A549 (cell line): ENCODE results near the gene EPN3. TPM values are rescaled to one million over a fixed set of nuclear protein-coding genes. Genes with fewer than 3 reads are reported as not detected.

Experiments
- ATAC-seq, 2 experiments: fragments of 200-7000 bp in 1 of 2; fragments of >200 bp in 1 of 2; cut with Nextera tagmentation in 1 of 2; cut with Tn5 transposase in 1 of 2; 3 replicates each; pipeline versions ENCODE4 v1.8.0 to v1.9.1; 2018 to 2020; ENCODE audit warnings: mild to moderate bottlenecking in 1 of 2, moderate library complexity in 1 of 2
- CTCF ChIA-PET: fragments of 300-600 bp; sonication (Branson Sonifier 250); formaldehyde crosslinking; extraction: SDS; loops from one replicate; lab custom pipeline; 2021; ENCODE audit warnings: antibody characterized with exemption, inconsistent platforms; lab: Yijun Ruan, JAX
- POLR2A ChIA-PET: fragments of 350-600 bp; formaldehyde crosslinking; extraction: SDS; loops from one replicate; lab custom pipeline; 2021; ENCODE audit warnings: antibody characterized with exemption, inconsistent platforms; lab: Yijun Ruan, JAX
- DNase-seq, 2 experiments: peaks; one replicate each; pipeline versions ENCODE4 v3.0.0 to v3.0.0-alpha.2; 2011 to 2016; ENCODE audit warnings: low read depth in 1 of 2, low spot score in 1 of 2
- FAIRE-seq: peaks from 2 replicates; lab custom pipeline; 2011; peaks lifted over from hg19 to GRCh38; lab: Jason Lieb, UNC
- H3K27ac ChIP-seq, 2 experiments: fragments of >200 bp; sonication (Bioruptor Twin); formaldehyde crosslinking; 3 replicates each; pipeline ENCODE4 v1.5.1; 2016 to 2017
- H3K4me1 ChIP-seq: fragments of >200 bp; sonication (Bioruptor Twin); formaldehyde crosslinking; 3 replicates; pipeline ENCODE4 v1.6.1; 2016
- H3K4me2 ChIP-seq: fragments of >200 bp; sonication (Bioruptor Twin); formaldehyde crosslinking; 3 replicates; pipeline ENCODE4 v1.6.1; 2016
- H3K4me3 ChIP-seq: fragments of >200 bp; sonication (Bioruptor Twin); formaldehyde crosslinking; 3 replicates; pipeline ENCODE4 v1.5.1; 2016
- H3K9me3 ChIP-seq: fragments of >200 bp; sonication (Bioruptor Twin); formaldehyde crosslinking; 3 replicates; pipeline ENCODE4 v1.6.1; 2016
- ATOH8 ChIP-seq: fragments of 250-450 bp; sonication (Bioruptor Pico); IDR thresholded peaks from 2 replicates; pipeline ENCODE4 v1.5.0; 2020; ENCODE audit warnings: low read depth, mild to moderate bottlenecking, moderate library complexity
- CBX2 ChIP-seq: fragments of 200-600 bp; sonication (generic); IDR thresholded peaks from 2 replicates; pipeline ENCODE4 v1.6.1; 2016; ENCODE audit warnings: low read depth, mild to moderate bottlenecking, borderline replicate concordance
- E2F6 ChIP-seq: IDR thresholded peaks from 2 replicates; pipeline ENCODE4 v1.6.1; 2012; ENCODE audit warnings: low read depth, borderline replicate concordance
- ESRRA ChIP-seq: fragments of 150-350 bp; IDR thresholded peaks from 2 replicates; pipeline ENCODE4 v1.6.1; 2014; ENCODE audit warnings: mild to moderate bottlenecking, low read length, borderline replicate concordance
- FOSB ChIP-seq: fragments of 250-450 bp; sonication (Bioruptor Pico); IDR thresholded peaks from 2 replicates; pipeline ENCODE4 v1.5.0; 2020; ENCODE audit warnings: mild to moderate bottlenecking, moderate library complexity
- HES2 ChIP-seq: fragments of >200 bp; sonication (Bioruptor Twin); formaldehyde crosslinking; IDR thresholded peaks from 2 replicates; pipeline ENCODE4 v1.6.1; 2016
- HOXB13 ChIP-seq: fragments of 250-450 bp; sonication (Bioruptor Pico); IDR thresholded peaks from 2 replicates; pipeline ENCODE4 v1.5.0; 2020; ENCODE audit warnings: low read depth, mild to moderate bottlenecking, moderate library complexity
- KDM1A ChIP-seq: fragments of 200-600 bp; sonication (generic); IDR thresholded peaks from 2 replicates; pipeline ENCODE4 v1.6.1; 2016; ENCODE audit warnings: low read depth, mild to moderate bottlenecking
- KDM5A ChIP-seq: fragments of 200-600 bp; sonication (generic); IDR thresholded peaks from 2 replicates; pipeline ENCODE4 v1.6.1; 2016; ENCODE audit warnings: antibody characterized with exemption, mild to moderate bottlenecking
- NFE2L2 ChIP-seq: fragments of 150-350 bp; conservative IDR thresholded peaks from 2 replicates; pipeline ENCODE4 v1.6.1; 2014; ENCODE audit warnings: low read length
- NPAS2 ChIP-seq: fragments of 250-450 bp; sonication (Bioruptor Pico); IDR thresholded peaks from 2 replicates; pipeline ENCODE4 v1.8.0; 2022; ENCODE audit warnings: mild to moderate bottlenecking, moderate library complexity, borderline replicate concordance
- POLR2A ChIP-seq: IDR thresholded peaks from 2 replicates; pipeline ENCODE4 v1.6.1; 2012; ENCODE audit warnings: mild to moderate bottlenecking, low read length
- RARB ChIP-seq: fragments of 250-450 bp; sonication (Bioruptor Pico); IDR thresholded peaks from 2 replicates; pipeline ENCODE4 v1.8.0; 2021; ENCODE audit warnings: mild to moderate bottlenecking, moderate library complexity
- TFCP2L1 ChIP-seq: fragments of 250-450 bp; sonication (Bioruptor Pico); IDR thresholded peaks from 2 replicates; pipeline ENCODE4 v1.5.0; 2021; ENCODE audit warnings: mild to moderate bottlenecking
- ZC3H11A ChIP-seq: fragments of 450-650 bp; IDR thresholded peaks from 2 replicates; pipeline ENCODE4 v1.6.1; 2014; ENCODE audit warnings: antibody characterized with exemption, mild to moderate bottlenecking
- ZFP36 ChIP-seq: fragments of 450-650 bp; IDR thresholded peaks from 2 replicates; pipeline ENCODE4 v1.6.1; 2014; ENCODE audit warnings: borderline replicate concordance; ENCODE audit not compliant: partially characterized antibody
- WGBS: methylation state at CpG from one replicate; pipeline ENCODE4 v1.1.6; 2017; ENCODE audit errors: missing lambda C conversion rate; 5-methylcytosine and 5-hydroxymethylcytosine counted together
- polyA plus RNA-seq, 4 experiments: library from polyadenylated mRNA; depleted of rRNA in 3 of 4; stranded (reverse); fragments of >200 nt; fragmentation: RNase III in 1 of 4; extraction: RNeasy Plus Mini Kit Qiagen cat#74134 plus additional on column Dnase treatment in 1 of 4; gene quantifications; 2 replicates in 3 of 4; 3 replicates in 1 of 4; pipeline ENCODE4 v1.2.3, GENCODE V29; 2011 to 2017
- TF ChIP-seq, protein P1 (sequence below): fragments of 150-350 bp; IDR thresholded peaks from 2 replicates; pipeline ENCODE4 v1.6.1; 2014; ENCODE audit warnings: low read depth, mild to moderate bottlenecking, low read length

EPN3 gene
- polyA plus RNA-seq, 2 of the 4 experiments (the other 2 are of a cell fraction), result 0.13 to 0.18 TPM

DNA sequence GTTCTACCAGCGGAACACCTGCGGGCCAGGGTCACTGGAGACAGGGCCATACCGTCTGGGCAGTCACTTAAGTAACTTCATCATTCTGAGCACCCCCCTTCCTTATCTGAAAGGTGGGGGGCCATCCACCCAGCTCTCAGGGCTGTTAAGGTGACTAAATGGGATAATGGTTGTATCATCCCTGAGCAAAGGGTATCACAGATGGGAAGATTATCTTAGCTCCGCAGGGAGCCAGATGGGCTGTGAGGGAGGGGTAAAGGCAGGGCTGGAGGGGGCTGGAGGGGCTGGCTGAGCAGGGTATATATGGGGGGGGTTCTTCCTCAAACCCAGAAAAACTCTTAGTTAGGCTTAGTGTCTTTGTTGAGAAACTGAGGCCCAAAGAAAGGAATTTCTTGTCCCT lies 25.1 kb downstream of the EPN3 start:
- ATAC-seq (no peak), DNase-seq (no peak), FAIRE-seq (no peak)
- no peak overlapping the region for H3K27ac ChIP-seq
- H3K9me3 ChIP-seq, result no peaks in the 10 kb centered on the region
- H3K4me3 ChIP-seq, result no peak overlapping the region
- ChIA-PET POLR2A (interaction anchor here (0.5 kb wide), 1 partner anchor 141 kb away, joined by 5 read pairs; no protein-coding TSS in a partner anchor), CTCF (interaction anchor here (0.8 to 23.7 kb wide), 4 partner anchors 10 to 138 kb away, joined by 3 to 753 read pairs (median 20); partner anchors contain the start of genes ANKRD40 and SPATA20)
- H3K4me1 ChIP-seq, result peaks cover 16% of the 10 kb centered on the region
- TF ChIP-seq KDM5A (no peak), ZFP36 (no peak), RARB (CRISPR knock-in tag) (no peak), KDM1A (no peak), POLR2A (no peak), E2F6 (no peak), HES2 (no peak), ATOH8 (CRISPR knock-in tag) (no peak)
- TF ChIP-seq, protein P1, sequence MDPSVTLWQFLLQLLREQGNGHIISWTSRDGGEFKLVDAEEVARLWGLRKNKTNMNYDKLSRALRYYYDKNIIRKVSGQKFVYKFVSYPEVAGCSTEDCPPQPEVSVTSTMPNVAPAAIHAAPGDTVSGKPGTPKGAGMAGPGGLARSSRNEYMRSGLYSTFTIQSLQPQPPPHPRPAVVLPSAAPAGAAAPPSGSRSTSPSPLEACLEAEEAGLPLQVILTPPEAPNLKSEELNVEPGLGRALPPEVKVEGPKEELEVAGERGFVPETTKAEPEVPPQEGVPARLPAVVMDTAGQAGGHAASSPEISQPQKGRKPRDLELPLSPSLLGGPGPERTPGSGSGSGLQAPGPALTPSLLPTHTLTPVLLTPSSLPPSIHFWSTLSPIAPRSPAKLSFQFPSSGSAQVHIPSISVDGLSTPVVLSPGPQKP, result no peak
- no peak overlapping the region for H3K4me2 ChIP-seq
- 96% methylated on average over 4 of the region's 4 CpGs for WGBS

DNA sequence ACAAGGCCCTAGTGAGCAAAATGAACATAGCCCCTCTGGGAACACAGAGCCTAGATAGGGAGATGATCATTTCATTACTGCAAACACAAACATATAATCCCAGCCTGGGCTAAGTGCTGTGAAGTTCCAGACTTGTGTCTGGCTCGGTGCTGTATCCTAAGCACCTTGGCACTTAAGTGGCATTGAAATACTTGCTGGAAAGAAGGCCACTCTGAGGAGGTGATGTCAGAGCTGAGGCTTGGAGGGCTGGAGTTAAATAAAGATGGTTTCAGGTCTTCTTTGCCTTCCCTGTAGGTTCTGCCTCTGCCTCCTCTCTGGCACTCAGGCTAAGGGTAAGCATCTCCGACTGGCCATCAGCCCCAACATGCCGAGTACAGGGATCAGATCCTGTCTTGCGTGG lies 25.6 kb downstream of the EPN3 start:
- POLR2A ChIA-PET, result interaction anchor here (0.5 kb wide), 1 partner anchor 140 kb away, joined by 5 read pairs; no protein-coding TSS in a partner anchor

DNA sequence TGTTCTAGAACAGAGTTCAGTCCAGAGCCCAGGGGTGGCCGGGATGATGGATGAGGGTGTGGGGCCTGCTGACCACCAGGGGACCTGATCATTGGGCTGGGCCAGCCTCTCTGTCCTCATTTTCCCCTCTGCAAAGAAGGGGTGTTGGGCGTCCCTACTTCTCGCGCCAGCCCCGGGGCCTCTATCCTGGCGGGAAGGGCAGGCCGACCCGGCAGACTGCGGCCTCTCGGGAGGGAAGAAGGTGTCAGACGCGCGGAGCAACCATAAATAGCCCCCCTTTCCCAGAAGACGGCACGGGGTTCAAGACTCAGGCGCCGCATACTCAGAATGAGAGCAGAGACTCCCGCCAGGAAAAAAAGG lies 26.0 kb downstream of the EPN3 start:
- ChIA-PET POLR2A (no interaction called here), CTCF (interaction anchor here (3.6 to 23.7 kb wide), 2 partner anchors 68 to 138 kb away, joined by 24 to 753 read pairs; partner anchors contain the start of gene ANKRD40)
- Histone ChIP-seq H3K4me1 (peaks cover 23% of the 10 kb centered on the region), H3K9me3 (no peaks in the 10 kb centered on the region), H3K27ac (no peak overlapping the region), H3K4me2 (no peak overlapping the region), H3K4me3 (no peak overlapping the region)
- ATAC-seq (no peak), FAIRE-seq (no peak), DNase-seq (no peak)
- no peak for TF ChIP-seq E2F6
- TF ChIP-seq ZC3H11A, result no peak
- TF ChIP-seq FOSB, result no peak
- no peak for TF ChIP-seq HOXB13 (CRISPR knock-in tag)
- no peak for TF ChIP-seq TFCP2L1
- WGBS, result 90% methylated on average over 18 of the region's 18 CpGs

More for the DNA sequence above, 25.6 kb downstream of the EPN3 start:
- TF ChIP-seq ATOH8 (CRISPR knock-in tag) (no peak), ZFP36 (no peak), CBX2 (no peak), ESRRA (no peak), NPAS2 (CRISPR knock-in tag) (no peak), E2F6 (no peak), NFE2L2 (no peak), RARB (CRISPR knock-in tag) (no peak)
- no peak overlapping the region for H3K27ac ChIP-seq
- WGBS, result 90% methylated on average over 4 of the region's 4 CpGs
- peak in 1 of 2 experiments; percentile 37 for DNase-seq
- no peak overlapping the region for H3K4me2 ChIP-seq
- no peak for FAIRE-seq
- no peak overlapping the region for H3K4me3 ChIP-seq
- CTCF ChIA-PET, result interaction anchor here (0.8 to 23.7 kb wide), 4 partner anchors 11 to 138 kb away, joined by 3 to 753 read pairs (median 20); partner anchors contain the start of genes ANKRD40 and SPATA20
- no peak for ATAC-seq
- peaks cover 21% of the 10 kb centered on the region for H3K4me1 ChIP-seq
- H3K9me3 ChIP-seq, result no peaks in the 10 kb centered on the region
